ENCODE results near the gene C3orf85. TPM values are rescaled to one million over a fixed set of nuclear protein-coding genes. Genes with fewer than 3 reads are reported as not detected.

Gene C3orf85
- total and polyA plus RNA-seq, 4 donors: not detected

DNA sequence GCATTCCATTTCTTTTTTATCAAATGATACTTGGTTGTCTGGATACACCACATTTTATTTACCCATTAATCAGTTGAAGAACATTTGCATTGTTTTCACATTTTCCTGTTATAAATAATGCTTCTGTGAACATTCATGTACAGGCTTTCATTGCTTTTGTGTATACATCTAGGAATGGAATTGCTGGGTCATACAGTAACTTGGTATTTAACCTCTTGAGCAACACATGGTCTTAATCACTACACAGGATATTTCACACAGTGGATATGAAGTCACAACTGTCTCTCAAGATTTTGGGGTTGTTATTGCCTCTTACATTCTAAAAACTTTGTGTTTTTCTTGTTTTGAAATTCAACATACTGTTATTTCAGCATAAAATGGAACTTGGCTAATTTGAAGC is 48.2 kb downstream of the C3orf85 start:
- Histone ChIP-seq H3K9me3 (ENCODE audit: control insufficient read depth in 4 of 4, insufficient read depth in 3 of 4, low read length in 3 of 4) (peaks cover 0 to 2% (median 0%) of the 10 kb centered on the region in 4 donors), H3K36me3 (ENCODE audit: control insufficient read depth in 4 of 4, insufficient read depth in 4 of 4, low read length in 4 of 4) (no peaks in the 10 kb centered on the region), H3K27me3 (ENCODE audit: control insufficient read depth in 3 of 3, insufficient read depth in 3 of 3, low read length in 2 of 3) (no peaks in the 10 kb centered on the region), H3K4me3 (no peak overlapping the region), H3K27ac (ENCODE audit: low read depth in 1 of 2, low read length in 1 of 2) (no peak overlapping the region), H3K9ac (ENCODE audit: insufficient read depth in 1 of 2, low read length in 2 of 2) (no peak overlapping the region), H3K4me1 (ENCODE audit: control insufficient read depth in 5 of 5, insufficient read depth in 5 of 5, low read length in 5 of 5) (no peaks in the 10 kb centered on the region)
- TF ChIP-seq, protein P1, sequence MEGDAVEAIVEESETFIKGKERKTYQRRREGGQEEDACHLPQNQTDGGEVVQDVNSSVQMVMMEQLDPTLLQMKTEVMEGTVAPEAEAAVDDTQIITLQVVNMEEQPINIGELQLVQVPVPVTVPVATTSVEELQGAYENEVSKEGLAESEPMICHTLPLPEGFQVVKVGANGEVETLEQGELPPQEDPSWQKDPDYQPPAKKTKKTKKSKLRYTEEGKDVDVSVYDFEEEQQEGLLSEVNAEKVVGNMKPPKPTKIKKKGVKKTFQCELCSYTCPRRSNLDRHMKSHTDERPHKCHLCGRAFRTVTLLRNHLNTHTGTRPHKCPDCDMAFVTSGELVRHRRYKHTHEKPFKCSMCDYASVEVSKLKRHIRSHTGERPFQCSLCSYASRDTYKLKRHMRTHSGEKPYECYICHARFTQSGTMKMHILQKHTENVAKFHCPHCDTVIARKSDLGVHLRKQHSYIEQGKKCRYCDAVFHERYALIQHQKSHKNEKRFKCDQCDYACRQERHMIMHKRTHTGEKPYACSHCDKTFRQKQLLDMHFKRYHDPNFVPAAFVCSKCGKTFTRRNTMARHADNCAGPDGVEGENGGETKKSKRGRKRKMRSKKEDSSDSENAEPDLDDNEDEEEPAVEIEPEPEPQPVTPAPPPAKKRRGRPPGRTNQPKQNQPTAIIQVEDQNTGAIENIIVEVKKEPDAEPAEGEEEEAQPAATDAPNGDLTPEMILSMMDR (IDR thresholded peaks at IDR 0.05; ENCODE audit: control extremely low read depth, extremely low read depth): no peak
- ATAC-seq (ENCODE audit: insufficient read depth, low FRiP score) (no peak), DNase-seq (no peak)

DNA sequence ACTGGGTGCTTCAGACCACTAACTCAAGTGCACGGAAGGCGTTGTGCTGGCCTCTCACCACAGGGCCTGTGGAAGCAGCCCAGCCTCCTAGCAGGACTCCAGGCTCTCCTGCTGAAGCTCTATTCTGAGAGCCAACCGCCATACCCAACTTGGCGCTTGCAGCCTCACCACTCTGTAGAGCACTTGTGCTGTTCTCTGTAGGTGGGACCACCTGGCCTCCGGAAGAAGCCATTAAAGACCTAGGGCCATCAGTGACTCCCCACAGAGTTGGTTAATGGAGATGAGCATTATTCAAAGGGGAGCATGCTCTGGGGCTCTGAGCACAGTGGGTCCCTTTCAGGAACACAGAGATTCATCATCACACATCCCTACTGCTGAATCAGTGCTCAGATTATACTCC is 50.9 kb downstream of the C3orf85 start:
- no peaks in the 10 kb centered on the region for H3K4me1 ChIP-seq (ENCODE audit: control insufficient read depth in 5 of 5, insufficient read depth in 5 of 5, low read length in 5 of 5)
- no peak overlapping the region for H3K4me3 ChIP-seq
- TF ChIP-seq, protein P1 (IDR thresholded peaks at IDR 0.05; ENCODE audit: control extremely low read depth, extremely low read depth): no peak
- no peaks in the 10 kb centered on the region for H3K27me3 ChIP-seq (ENCODE audit: control insufficient read depth in 3 of 3, insufficient read depth in 3 of 3, low read length in 2 of 3)
- no peak overlapping the region for H3K9ac ChIP-seq (ENCODE audit: insufficient read depth in 1 of 2, low read length in 2 of 2)
- peaks cover 0 to 2% (median 0%) of the 10 kb centered on the region in 4 donors for H3K9me3 ChIP-seq (ENCODE audit: control insufficient read depth in 4 of 4, insufficient read depth in 3 of 4, low read length in 3 of 4)
- no peaks in the 10 kb centered on the region for H3K36me3 ChIP-seq (ENCODE audit: control insufficient read depth in 4 of 4, insufficient read depth in 4 of 4, low read length in 4 of 4)
- 95 to 97% methylated on average over 5 of the region's 5 CpGs for WGBS, 2 donors
- H3K27ac ChIP-seq (ENCODE audit: low read depth in 1 of 2, low read length in 1 of 2): no peak overlapping the region
- ATAC-seq (ENCODE audit: insufficient read depth, low FRiP score): no peak
- DNase-seq: no peak

DNA sequence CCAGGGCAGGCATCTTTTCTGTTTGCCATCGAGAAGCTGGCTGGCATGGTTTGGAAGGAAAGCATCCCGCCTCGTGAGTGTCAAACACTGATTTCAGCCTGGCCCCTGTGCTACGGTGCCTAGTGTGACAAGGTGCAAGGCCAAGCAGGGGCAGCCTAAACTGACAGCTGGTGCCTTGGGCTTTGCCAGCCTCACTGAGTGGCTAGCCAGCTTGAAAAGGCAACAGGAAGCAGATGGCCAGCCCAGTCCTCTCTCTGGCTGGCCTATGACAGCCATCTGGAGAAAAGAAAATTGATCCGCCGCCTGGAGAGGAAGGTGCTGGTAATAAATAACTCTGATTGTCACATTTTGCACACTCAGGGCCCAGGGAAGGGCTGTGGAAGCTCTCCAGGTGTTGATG is 52.2 kb downstream of the C3orf85 start:
- TF ChIP-seq, protein P1 (IDR thresholded peaks at IDR 0.05; ENCODE audit: control extremely low read depth, extremely low read depth): no peak

DNA sequence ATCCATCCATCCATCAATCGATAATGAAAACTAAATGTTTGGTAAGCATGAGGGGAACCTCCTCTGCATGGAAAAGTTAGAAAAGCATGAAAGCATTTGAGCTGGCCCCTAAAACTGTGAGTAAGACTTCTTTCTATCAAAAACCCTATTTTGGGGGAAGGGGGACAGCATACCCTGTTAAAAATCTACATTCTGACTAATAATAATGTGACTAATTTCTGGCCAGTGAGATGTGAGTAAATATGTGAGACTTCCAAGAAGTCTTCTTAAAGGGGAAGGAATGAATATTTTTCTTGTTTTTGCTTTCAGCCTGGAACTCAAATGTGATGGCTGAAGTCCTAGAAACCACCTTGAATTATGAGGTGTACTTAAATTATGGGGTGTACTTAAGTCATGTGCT is 54.9 kb downstream of the C3orf85 start:
- WGBS, 2 donors: 93 to 100% methylated on average over 1 of the region's 1 CpG
- Histone ChIP-seq H3K27ac (ENCODE audit: low read depth in 1 of 2, low read length in 1 of 2) (no peak overlapping the region), H3K4me1 (ENCODE audit: control insufficient read depth in 5 of 5, insufficient read depth in 5 of 5, low read length in 5 of 5) (no peaks in the 10 kb centered on the region), H3K36me3 (ENCODE audit: control insufficient read depth in 4 of 4, insufficient read depth in 4 of 4, low read length in 4 of 4) (no peaks in the 10 kb centered on the region), H3K27me3 (ENCODE audit: control insufficient read depth in 3 of 3, insufficient read depth in 3 of 3, low read length in 2 of 3) (no peaks in the 10 kb centered on the region), H3K9me3 (ENCODE audit: control insufficient read depth in 4 of 4, insufficient read depth in 3 of 4, low read length in 3 of 4) (peaks cover 0 to 2% (median 0%) of the 10 kb centered on the region in 4 donors), H3K9ac (ENCODE audit: insufficient read depth in 1 of 2, low read length in 2 of 2) (no peak overlapping the region), H3K4me3 (no peak overlapping the region)
- DNase-seq: no peak
- TF ChIP-seq, protein P1 (IDR thresholded peaks at IDR 0.05; ENCODE audit: control extremely low read depth, extremely low read depth): no peak
- no peak for ATAC-seq (ENCODE audit: insufficient read depth, low FRiP score)

More for the DNA sequence above, 52.2 kb downstream of the C3orf85 start:
- DNase-seq (no peak), ATAC-seq (ENCODE audit: insufficient read depth, low FRiP score) (no peak)
- H3K9ac ChIP-seq (ENCODE audit: insufficient read depth in 1 of 2, low read length in 2 of 2): no peak overlapping the region
- 59 to 63% methylated on average over 6 of the region's 6 CpGs for WGBS, 2 donors
- H3K4me1 ChIP-seq (ENCODE audit: control insufficient read depth in 5 of 5, insufficient read depth in 5 of 5, low read length in 5 of 5): no peaks in the 10 kb centered on the region
- no peaks in the 10 kb centered on the region for H3K36me3 ChIP-seq (ENCODE audit: control insufficient read depth in 4 of 4, insufficient read depth in 4 of 4, low read length in 4 of 4)
- no peak overlapping the region for H3K27ac ChIP-seq (ENCODE audit: low read depth in 1 of 2, low read length in 1 of 2)
- H3K9me3 ChIP-seq (ENCODE audit: control insufficient read depth in 4 of 4, insufficient read depth in 3 of 4, low read length in 3 of 4): peaks cover 0 to 2% (median 0%) of the 10 kb centered on the region in 4 donors
- no peak overlapping the region for H3K4me3 ChIP-seq
- H3K27me3 ChIP-seq (ENCODE audit: control insufficient read depth in 3 of 3, insufficient read depth in 3 of 3, low read length in 2 of 3): no peaks in the 10 kb centered on the region
